GM20431 (cell line): Measurements from ENCODE around the gene CNTROB.

Experiments used
- in situ Hi-C: fragments of 300-500 bp; cut with MseI, MboI; formaldehyde crosslinking; loops from one replicate; pipeline ENCODE4 v1.15.0; 2020; ENCODE audit warnings: low sequenced_read_pairs; ENCODE audit not compliant: unreplicated experiment

Gene CNTROB, protein sequence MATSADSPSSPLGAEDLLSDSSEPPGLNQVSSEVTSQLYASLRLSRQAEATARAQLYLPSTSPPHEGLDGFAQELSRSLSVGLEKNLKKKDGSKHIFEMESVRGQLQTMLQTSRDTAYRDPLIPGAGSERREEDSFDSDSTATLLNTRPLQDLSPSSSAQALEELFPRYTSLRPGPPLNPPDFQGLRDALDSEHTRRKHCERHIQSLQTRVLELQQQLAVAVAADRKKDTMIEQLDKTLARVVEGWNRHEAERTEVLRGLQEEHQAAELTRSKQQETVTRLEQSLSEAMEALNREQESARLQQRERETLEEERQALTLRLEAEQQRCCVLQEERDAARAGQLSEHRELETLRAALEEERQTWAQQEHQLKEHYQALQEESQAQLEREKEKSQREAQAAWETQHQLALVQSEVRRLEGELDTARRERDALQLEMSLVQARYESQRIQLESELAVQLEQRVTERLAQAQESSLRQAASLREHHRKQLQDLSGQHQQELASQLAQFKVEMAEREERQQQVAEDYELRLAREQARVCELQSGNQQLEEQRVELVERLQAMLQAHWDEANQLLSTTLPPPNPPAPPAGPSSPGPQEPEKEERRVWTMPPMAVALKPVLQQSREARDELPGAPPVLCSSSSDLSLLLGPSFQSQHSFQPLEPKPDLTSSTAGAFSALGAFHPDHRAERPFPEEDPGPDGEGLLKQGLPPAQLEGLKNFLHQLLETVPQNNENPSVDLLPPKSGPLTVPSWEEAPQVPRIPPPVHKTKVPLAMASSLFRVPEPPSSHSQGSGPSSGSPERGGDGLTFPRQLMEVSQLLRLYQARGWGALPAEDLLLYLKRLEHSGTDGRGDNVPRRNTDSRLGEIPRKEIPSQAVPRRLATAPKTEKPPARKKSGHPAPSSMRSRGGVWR

GRCh38 chr17:7931709-7932482, at the start of gene CNTROB, which contains the start of gene TRAPPC1:
CNTROB (plus strand) TSS chr17:7932206; CDS start chr17:7933080, 874 bp downstream.
TRAPPC1 (minus strand) TSS chr17:7931946; CDS start chr17:7931829, 117 bp downstream.
- in situ Hi-C loops = no loop called here

DNA sequence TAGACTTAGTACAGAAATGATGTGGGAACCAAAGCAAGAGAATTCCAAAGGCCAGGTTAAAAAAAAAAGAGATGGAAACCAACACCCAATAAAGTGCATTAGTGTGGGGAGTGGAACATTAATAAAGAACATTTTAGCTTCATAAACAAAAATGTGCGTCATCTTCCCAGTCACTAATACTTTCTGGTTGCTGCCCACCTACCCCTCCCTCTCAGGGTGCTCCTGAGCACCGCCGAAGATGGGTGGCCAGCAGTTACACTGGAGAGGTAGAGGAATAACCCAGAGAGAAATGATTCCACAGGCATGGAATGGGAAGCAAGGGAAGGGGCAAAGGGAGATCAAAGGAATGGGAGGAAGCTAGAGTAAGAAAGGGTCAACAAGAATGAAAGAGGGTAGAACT, 49.4 kb upstream of the CNTROB start:
- in situ Hi-C loops = no loop called here

DNA sequence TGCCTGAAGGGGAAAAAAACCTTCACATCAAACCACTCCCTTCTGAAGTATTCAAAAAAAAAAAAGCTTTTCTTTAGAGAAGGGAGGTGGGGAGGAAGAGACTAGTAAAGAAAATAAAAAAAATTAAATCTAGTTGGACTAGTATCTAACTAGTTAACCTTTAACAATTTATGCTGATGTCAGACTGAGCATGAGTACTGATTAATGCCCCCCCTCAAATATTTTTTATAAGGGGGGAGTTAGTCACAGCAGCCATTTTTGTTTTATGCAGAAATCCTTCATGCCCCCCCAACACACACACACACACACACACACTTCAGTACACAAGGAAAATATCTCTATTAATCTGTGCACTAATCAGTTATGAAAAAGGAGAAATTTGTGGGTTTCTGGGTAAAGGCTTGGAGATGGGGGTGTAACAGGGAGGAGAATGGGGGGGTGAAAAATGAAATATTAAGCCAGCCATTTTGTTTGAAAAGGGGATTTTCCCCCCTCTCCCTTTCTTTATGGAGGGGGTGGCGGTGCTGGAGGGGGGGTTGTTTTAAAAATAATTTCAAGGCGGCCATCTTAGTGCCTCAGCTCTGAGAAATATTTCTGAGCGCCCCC, 48.1 kb upstream of the CNTROB start:
- in situ Hi-C loops = no loop called here

- in situ Hi-C loops = no loop called here
These were observed 47.2 kb upstream of the CNTROB start for GRCh38 chr17:7884581-7885366.

DNA sequence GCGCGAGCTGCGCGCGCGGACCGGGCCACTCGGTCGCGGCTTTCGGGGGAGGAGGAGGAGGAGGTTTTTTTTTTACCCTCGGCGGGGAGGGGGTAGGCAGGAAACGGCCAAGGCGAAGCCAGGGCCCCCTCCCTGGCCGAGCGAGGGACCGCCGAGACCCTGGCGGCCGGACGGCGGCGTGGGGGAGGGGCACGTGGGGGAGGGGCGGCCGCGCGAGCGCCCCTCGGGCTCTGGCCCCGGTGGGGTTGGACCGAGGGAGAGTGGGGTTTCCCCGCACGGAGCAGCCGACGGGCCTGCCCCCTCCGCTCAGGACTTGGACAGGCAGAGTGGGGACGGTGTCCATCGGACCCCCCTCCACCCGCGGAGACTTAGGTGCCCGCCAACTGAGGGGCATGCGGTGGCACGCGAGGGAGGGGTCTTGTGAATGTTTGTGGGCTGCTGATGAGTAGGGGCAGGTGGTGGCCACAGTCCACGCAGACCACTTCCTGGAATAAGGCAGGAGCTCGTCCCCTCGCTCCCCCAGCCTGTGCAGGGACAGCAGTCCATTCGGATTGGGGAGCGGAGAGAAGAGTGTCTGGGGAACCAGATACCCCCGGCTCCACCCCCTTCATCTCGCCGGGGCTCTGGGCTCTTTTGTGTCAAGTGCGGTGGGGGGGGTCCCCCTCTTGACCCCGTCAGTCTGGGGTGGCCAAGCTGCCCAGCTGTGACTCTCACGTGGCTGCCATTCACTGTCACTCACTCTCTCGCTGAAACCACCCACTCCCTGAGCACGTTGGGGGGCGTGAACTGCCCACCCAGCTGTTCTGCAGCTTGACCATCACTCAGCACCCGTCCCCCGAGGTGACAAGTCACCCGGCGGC, 46.4 kb upstream of the CNTROB start:
- in situ Hi-C loops = no loop called here

GRCh38 chr17:7886227-7887037, 45.6 kb upstream of the CNTROB start:
- in situ Hi-C loops = no loop called here

- in situ Hi-C loops = no loop called here
These were observed 44.9 kb upstream of the CNTROB start for GRCh38 chr17:7887038-7887481.

DNA sequence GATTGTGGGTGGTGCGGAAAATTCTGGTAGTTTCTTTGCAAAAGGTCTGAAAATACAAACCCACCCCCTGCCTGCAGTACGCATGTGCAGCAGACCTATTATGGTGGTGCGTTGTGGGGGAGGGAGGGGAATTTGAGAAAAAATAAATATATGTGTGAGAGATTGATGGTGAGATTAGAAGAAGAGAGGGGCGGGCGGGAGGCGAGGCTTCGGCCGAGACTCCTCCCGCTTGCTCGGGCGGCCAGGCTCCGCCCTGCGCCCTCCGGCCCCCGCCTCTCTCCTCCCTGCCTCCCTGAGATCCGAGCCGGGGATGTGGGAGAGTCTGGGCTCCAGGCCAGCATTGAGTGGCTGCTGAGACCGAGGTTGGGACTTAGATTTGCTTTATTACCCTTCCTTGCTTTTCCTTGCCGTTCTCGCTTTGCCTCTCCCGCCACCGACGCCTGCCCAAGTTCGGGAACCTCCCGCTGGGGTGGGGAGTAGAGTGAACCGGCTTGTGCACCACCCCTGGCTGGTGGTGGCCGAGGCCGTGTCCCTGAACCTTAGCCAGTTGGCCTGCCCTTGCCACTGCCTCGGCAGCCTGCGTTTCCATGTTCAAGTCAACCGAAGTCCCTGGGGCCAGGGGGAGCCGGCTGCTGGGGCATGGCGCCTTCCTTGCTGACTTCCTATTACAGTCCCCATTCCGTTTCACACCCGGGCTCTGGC, 44.4 kb upstream of the CNTROB start:
- in situ Hi-C loops = no loop called here

DNA sequence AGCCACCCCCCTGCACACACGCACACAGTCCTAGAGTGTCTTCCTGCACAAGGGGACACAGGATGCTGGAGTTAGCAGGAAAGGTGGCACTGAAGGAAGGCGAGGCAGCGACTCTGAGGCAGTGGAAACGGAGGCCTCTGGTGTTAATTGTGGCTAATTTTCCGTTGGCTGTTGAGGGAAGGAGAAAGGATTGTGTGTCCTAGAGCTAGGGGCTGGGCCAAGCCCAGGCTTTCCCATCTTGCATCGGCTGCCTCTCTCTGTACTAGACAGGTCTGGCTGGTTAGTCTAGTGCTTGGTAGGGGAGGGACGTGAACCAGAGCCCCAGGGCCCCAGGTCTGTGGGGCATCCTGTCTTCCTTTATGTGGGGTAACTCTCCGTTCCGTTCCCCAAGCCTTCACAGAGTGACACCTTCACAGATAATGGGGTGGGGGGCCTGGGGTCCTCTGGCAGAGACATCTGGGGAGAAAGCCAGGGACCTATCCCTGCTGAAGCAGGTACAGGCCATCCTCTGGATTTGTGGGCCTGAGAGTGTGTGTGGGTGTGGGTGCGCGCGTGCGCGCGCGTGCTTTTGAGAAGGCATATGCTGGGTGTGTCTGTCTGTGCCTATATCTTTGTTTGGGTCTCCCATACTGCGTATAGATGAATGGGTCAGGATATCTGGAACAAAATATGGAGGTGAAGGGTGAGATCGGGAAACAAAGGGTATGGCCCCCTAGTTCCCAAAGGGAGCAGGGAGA, 43.7 kb upstream of the CNTROB start, which contains the start of gene CHD3:
Gene CHD3 (plus strand): TSS at position 606 of the 737 bp plus-strand sequence. CDS start 212 bp downstream, outside the sequence.
- in situ Hi-C loops = no loop called here

DNA sequence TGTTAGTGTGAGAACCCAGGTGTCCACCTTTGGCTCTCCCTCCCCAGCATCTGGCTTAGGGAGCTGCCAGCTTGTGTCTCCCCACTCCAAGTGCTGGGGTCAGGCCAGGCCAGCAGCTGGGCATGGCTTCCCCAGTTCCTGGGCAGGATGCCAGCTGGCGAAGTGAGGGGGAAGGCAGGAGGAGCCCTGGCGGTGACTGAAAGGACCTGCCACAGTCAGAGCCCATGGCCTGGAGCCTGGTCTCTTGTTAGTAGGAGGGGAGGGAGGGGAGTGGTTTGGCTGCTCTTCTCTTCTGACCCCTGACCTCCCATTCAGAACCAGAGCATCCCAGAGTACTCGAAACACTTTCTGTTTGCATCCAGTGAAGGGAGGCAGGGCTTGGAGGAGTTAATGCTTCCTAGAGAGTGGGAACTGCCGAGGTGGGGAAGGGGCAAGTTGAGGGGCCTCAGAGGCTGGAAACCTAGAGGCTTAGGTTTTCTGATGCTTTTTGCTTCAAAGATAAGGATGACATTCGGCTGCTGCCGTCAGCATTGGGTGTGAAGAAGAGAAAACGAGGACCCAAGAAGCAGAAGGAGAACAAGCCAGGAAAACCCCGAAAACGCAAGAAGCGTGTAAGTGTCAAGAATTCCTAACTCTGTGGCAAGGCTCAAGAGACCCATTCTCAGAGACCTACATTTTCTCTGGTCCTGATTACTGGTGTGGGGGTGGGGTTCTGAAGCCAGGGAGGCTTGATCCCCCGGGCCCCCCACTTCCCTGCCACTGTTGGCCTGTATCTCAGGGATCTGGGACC, 42.6 kb upstream of the CNTROB start:
- in situ Hi-C loops = no loop called here

DNA sequence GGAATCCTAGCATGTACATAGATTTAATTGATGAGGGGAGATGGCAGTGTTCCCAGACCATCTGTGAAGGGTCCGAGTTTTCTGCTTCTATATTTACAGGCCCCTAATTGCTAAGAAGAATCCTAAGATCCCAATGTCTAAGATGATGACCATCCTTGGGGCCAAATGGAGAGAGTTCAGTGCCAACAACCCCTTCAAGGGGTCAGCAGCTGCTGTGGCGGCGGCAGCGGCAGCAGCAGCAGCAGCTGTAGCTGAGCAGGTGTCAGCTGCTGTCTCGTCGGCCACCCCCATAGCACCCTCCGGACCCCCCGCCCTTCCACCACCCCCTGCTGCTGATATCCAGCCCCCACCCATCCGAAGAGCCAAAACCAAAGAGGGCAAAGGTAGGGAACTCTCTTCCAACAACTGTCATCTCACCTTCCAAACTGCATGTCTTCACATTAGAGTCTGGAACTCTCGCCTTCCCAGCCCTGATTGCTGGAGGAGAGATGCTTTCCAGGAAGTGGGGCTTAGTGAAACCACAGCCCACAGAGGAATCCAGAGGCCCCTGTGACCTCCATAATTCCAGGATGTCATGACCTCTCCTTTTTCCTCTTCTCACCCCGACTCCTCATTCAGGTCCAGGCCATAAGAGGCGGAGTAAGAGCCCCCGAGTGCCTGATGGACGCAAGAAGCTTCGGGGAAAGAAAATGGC, 38.7 kb upstream of the CNTROB start:
- in situ Hi-C loops = no loop called here

DNA sequence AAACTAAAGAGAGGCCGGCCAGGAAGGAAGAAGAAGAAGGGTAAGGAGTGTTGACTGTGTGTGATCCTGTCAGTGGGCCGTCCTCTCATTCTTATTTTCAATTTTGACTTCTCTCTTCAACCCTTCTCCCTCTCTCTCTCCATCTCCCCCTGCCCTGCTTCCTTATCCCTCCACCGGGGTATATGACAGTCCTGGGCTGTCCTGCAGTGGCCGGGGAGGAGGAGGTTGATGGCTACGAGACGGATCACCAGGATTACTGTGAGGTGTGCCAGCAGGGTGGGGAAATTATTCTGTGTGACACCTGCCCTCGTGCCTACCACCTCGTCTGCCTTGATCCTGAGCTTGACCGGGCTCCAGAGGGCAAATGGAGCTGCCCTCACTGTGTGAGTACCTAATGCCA, 37.8 kb upstream of the CNTROB start:
- in situ Hi-C loops = no loop called here

DNA sequence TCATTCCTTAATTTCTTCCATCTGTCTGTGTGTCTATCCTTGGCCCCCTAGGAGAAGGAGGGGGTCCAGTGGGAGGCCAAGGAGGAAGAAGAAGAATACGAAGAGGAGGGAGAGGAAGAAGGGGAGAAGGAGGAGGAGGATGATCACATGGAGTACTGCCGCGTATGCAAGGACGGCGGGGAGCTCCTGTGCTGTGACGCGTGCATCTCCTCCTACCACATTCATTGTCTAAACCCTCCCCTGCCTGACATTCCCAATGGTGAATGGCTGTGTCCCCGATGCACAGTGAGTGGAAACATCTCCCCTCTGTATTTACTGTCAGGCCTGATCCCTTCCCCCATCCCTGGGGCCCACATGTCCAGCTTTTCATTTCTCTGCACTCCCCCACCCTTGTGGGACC, 37.1 kb upstream of the CNTROB start:
- in situ Hi-C loops = no loop called here

DNA sequence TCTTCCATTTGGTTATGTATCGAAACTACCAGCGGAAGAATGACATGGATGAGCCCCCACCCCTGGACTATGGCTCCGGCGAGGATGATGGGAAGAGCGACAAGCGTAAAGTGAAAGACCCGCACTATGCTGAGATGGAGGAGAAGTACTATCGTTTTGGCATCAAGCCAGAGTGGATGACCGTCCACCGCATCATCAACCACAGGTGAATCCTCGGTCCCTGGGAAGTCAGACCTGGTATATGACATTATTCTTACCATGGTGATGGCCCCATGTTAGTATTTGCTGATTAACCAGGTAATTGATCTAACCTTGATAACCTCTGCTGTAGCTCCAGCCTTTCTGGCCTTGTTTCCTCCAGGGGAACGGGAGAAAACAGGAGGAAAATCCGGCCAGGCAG, 34.9 kb upstream of the CNTROB start:
- in situ Hi-C loops = no loop called here

DNA sequence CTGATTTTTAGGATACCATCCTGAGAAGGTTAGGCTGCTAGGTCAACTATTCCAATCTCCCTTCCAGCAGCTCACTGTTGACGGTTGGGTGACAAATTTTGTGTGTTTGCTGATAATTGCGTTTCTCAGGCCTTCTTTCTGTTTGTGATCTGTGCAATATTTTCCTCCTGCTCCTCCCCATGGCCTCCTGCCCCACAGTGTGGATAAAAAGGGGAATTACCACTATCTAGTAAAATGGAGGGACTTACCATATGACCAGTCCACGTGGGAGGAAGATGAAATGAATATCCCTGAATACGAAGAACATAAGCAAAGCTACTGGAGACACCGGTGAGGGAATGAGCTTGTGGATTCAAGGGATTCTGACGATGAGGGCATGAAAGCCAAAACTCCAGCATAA, 34.2 kb upstream of the CNTROB start:
- in situ Hi-C loops = no loop called here
